D721Med (cell line): ENCODE measurements around the gene TTYH1.

Experiments
- DNase-seq: peaks from one replicate; pipeline ENCODE4 v3.0.0; 2011; ENCODE audit warnings: low spot score; ENCODE audit not compliant: insufficient read length
- FAIRE-seq: peaks from 2 replicates; lab custom pipeline; 2011; peaks lifted over from hg19 to GRCh38; lab: Jason Lieb, UNC
- TF ChIP-seq, protein P1 (sequence below): IDR thresholded peaks from 2 replicates; pipeline ENCODE4 v1.5.1; 2012; ENCODE audit warnings: mild to moderate bottlenecking, control low read depth; ENCODE audit not compliant: insufficient read depth; ENCODE audit errors: missing control alignments

The TTYH1 gene

DNA sequence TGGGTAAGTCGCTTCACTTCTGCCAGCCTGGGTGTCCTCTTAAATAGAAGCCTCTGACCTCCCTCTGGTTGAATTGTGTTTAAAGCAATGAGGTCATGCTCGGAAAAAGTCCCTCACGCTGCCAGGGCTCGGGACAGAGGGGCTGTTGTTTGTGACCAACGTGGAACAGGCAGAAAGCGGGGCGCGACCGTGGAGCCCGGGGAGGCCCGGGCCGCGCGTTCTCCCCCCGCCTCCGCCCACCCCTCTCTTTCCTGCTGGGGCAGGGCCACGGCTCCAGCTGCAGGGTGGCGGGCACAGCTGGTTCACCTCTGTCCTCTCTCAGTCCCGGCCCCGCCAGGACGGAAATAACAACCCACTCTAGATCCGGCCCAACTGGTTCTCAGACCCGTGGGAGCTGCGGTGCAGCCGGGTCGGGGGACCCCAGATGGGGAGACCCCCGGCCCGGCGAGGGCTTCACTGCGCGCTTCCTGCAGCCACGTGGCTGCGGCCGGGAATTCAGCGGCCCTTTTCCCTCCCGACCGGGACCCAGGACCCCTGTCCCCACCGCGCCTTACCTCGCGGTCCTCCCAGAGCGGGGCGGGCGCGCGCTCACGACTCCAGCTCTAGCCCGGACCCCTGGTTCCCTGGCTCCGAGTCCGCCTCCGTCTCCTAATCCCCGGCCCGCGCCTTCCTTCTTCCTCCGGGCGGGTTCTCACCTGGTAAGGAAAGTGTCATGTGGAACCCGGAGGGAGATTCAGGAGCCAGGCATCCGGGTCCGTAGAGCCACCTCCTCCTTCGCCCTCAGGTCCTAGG is 55.9 kb downstream of the TTYH1 start:
- FAIRE-seq: no peak
- DNase-seq: no peak

DNA sequence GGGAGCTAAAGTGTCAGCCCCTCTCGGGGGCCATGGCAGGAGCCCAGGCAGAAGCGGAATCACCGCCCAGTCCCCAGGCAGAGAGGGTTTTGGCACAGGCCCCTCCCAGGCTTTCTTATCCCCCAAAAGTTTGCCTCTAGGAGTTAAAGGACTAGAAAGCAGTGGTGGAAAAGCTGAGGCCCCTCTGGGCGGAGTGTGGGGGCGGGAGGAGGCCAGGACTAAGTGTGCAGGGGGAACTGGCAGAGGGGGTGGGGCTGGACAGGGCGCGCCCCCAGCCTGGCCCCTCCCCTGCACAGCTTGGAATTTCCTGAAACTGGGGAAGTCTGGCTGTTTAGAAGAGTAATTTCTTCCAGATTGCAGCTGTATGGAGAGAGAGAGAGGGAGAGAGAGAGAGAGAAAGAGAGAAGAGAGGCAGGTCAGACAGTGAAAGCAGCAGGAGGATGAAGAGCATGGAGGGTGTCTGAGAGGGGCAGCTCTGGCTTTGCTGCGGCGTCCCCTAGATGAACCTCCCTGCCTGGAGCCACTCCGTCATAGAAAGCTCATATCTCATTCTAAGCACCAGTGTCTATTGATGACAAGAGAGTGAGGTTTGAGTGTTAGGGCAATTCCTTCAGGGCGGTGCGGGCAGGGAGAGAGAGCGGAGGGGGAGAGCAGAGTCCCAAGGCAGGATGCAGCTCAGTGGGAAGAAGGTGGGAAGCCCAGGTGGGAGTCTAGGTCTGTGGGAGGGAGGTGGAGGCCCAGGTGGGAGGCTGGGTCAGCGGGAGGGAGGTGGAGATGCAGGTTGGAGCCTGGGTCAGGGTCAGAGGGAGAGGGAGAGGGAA is 58.0 kb downstream of the TTYH1 start, which contains the start of gene CDC42EP5:
Gene CDC42EP5 (minus strand): TSS at position 226 of the 821 bp plus-strand sequence. CDS start 7,749 bp downstream, outside the sequence.
- no peak for FAIRE-seq
- no peak for DNase-seq
- TF ChIP-seq, protein P1, sequence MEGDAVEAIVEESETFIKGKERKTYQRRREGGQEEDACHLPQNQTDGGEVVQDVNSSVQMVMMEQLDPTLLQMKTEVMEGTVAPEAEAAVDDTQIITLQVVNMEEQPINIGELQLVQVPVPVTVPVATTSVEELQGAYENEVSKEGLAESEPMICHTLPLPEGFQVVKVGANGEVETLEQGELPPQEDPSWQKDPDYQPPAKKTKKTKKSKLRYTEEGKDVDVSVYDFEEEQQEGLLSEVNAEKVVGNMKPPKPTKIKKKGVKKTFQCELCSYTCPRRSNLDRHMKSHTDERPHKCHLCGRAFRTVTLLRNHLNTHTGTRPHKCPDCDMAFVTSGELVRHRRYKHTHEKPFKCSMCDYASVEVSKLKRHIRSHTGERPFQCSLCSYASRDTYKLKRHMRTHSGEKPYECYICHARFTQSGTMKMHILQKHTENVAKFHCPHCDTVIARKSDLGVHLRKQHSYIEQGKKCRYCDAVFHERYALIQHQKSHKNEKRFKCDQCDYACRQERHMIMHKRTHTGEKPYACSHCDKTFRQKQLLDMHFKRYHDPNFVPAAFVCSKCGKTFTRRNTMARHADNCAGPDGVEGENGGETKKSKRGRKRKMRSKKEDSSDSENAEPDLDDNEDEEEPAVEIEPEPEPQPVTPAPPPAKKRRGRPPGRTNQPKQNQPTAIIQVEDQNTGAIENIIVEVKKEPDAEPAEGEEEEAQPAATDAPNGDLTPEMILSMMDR: no peak

More for the DNA sequence above, 55.9 kb downstream of the TTYH1 start:
- TF ChIP-seq, protein P1: no peak

DNA sequence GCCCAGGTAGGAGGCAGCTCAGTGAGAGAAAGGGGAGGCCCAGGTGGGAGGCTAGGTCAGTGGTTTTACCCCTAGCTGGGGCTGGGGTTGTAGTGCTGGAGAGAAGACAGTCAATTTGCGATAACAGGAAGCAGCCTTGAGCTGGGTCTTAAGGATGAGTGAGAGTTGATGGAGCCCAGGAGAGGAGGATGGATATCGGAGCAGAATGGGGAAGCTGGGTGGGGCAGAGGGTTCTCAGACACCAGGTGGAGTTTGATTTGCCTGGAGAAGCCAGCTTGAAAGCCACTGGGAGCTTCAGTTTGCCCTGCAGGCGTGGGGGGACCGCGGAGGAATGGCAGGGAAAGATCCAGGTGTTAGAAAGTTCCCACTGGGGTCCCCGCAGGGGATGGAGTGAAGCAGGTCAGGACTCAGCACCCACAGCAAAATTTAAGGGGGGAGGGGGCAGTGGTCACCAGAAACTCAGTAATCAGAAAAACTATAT is 58.7 kb downstream of the TTYH1 start:
- TF ChIP-seq, protein P1: no peak
- FAIRE-seq (no peak), DNase-seq (no peak)

DNA sequence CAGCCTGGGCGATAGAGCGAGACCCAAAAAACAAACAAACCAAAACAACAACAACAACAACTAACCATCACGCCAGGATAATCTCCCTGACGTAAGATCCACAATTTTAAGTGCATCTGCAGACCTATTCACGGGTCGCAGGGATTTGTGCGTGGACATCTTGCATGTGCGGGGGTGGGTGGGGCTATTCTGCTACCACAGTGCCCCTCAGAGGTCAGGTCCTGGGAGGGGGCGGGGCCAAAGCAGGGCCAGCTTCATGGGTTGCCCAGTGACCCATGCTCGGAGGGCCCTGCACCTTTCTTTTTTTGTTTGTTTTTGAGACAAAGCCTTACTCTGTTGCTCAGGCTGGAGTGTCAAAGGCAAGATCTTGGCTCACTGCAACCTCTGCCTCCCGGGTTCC is 60.4 kb downstream of the TTYH1 start:
- FAIRE-seq (no peak), DNase-seq (no peak)
- TF ChIP-seq, protein P1: no peak

DNA sequence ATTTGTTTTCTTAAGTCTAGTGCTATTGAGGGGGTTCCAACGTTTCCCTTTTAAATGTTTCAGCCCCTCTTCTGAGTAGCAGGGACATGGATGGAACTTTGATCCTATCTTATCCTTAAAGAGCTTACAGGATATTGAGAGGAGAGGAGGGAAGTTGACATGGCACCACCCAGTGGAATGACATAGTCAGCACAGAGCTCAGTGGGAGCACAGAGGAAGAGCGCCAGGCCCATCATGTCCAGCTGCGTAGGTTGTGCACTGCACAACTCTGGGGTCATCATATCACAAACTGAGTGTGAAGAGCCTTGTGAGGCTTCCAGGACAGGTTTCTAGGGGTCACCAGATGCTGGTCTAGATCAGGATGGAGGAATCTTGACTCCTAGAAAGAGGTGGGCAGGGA is 62.4 kb downstream of the TTYH1 start:
- FAIRE-seq (no peak), DNase-seq (no peak)
- TF ChIP-seq, protein P1: peak; percentile 29

DNA sequence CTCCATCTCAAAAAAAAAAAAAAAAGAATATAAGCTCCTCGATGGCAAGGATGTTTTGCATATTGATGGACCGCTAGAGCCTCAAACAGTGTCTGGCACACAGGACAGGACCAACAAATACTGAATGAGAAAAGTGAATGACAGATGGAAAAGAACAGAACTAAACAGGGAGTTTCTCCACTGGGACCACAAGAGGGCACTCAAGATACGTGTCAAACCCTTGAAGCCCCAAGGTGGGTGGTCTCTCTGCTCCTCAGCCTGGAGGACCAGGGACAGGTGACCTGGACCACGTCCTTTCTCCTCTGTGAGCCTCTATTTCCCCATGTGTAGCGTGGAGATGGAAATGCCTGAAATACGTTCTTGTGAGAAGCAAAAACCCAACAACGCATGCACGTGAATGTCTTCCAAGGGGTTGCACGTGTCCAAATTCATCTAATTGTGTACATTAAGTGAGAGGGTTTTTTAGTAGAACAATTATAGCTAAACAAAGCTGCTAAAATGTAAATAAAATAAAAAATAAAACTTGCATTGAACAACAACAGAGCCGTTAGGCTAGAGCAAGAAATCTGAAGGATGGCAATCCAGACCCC is 63.5 kb downstream of the TTYH1 start:
- no peak for DNase-seq
- TF ChIP-seq, protein P1: peak; percentile 66
- FAIRE-seq: no peak
